Glutamatergic neuron (in vitro differentiated cells): ENCODE results near the gene MAST2. TPM values are rescaled to one million over a fixed set of nuclear protein-coding genes. Genes with fewer than 3 reads are reported as not detected.

Experiments
- DNase-seq: peaks from one replicate; pipeline ENCODE4 v3.0.0; 2022
- H3K27ac Mint-ChIP-seq: one replicate; pipeline ENCODE4 v1.8.0; 2020; ENCODE audit warnings: mild to moderate bottlenecking, mixed read lengths, inconsistent platforms; ENCODE audit not compliant: unreplicated experiment
- H3K27me3 Mint-ChIP-seq: one replicate; pipeline ENCODE4 v1.8.0; 2020; ENCODE audit warnings: mild to moderate bottlenecking, moderate library complexity, mixed read lengths, inconsistent platforms; ENCODE audit not compliant: unreplicated experiment
- H3K36me3 Mint-ChIP-seq: one replicate; pipeline ENCODE4 v1.8.0; 2020; ENCODE audit warnings: mild to moderate bottlenecking, mixed read lengths, inconsistent platforms; ENCODE audit not compliant: unreplicated experiment
- H3K4me1 Mint-ChIP-seq: one replicate; pipeline ENCODE4 v1.8.0; 2020; ENCODE audit warnings: mild to moderate bottlenecking, low read depth, mixed read lengths, inconsistent platforms; ENCODE audit not compliant: unreplicated experiment
- H3K4me3 Mint-ChIP-seq: one replicate; pipeline ENCODE4 v1.8.0; 2020; ENCODE audit warnings: mild to moderate bottlenecking, mixed read lengths, inconsistent platforms; ENCODE audit not compliant: unreplicated experiment
- H3K9me3 Mint-ChIP-seq: one replicate; pipeline ENCODE4 v1.8.0; 2020; ENCODE audit warnings: mild to moderate bottlenecking, moderate library complexity, mixed read lengths, inconsistent platforms; ENCODE audit not compliant: unreplicated experiment
- total RNA-seq: library from RNA; stranded (reverse); fragmentation: NEBNext Ultra II Directional; extraction: Animal tissue kit (Norgen Biotek cat#: 25700); gene quantifications from one replicate; pipeline ENCODE4 v1.2.1, GENCODE V29; 2021; ENCODE audit not compliant: unreplicated experiment
- TF ChIP-seq, protein P1 (sequence below): fragments of 200-600 bp; sonication (generic); IDR thresholded peaks from one replicate; pipeline ENCODE4 v1.5.0; 2021; ENCODE audit not compliant: partially characterized antibody, unreplicated experiment

The MAST2 gene
- total RNA-seq, 1 donor from 2014 or later = 95.1 TPM

DNA sequence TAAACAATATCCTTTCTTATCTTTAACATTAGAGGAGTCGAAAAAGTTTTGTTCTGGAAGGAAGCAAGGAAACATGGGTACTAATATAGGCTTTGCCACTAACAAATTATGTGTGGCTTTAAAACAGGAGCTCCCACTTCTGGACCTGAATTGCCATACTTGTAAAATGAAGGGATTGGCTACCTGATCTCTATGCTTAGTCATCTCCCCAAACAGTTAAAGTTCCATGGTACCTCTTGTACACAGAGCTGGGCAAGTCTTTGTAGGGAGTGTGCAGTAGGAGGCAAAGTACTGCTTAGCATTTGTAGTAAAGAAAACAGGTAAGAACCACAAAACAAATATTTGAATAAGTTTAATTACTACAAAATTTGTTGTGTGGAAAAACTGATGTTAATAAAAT lies 81.3 kb downstream of the MAST2 start:
- TF ChIP-seq, protein P1, sequence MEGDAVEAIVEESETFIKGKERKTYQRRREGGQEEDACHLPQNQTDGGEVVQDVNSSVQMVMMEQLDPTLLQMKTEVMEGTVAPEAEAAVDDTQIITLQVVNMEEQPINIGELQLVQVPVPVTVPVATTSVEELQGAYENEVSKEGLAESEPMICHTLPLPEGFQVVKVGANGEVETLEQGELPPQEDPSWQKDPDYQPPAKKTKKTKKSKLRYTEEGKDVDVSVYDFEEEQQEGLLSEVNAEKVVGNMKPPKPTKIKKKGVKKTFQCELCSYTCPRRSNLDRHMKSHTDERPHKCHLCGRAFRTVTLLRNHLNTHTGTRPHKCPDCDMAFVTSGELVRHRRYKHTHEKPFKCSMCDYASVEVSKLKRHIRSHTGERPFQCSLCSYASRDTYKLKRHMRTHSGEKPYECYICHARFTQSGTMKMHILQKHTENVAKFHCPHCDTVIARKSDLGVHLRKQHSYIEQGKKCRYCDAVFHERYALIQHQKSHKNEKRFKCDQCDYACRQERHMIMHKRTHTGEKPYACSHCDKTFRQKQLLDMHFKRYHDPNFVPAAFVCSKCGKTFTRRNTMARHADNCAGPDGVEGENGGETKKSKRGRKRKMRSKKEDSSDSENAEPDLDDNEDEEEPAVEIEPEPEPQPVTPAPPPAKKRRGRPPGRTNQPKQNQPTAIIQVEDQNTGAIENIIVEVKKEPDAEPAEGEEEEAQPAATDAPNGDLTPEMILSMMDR = no peak
- H3K27ac Mint-ChIP-seq = no peak overlapping the region
- peaks cover 2% of the 10 kb centered on the region for H3K9me3 Mint-ChIP-seq
- no peaks in the 10 kb centered on the region for H3K4me1 Mint-ChIP-seq
- DNase-seq = no peak
- peaks cover 2% of the 10 kb centered on the region for H3K27me3 Mint-ChIP-seq
- H3K4me3 Mint-ChIP-seq = no peak overlapping the region
- no peaks in the 10 kb centered on the region for H3K36me3 Mint-ChIP-seq

DNA sequence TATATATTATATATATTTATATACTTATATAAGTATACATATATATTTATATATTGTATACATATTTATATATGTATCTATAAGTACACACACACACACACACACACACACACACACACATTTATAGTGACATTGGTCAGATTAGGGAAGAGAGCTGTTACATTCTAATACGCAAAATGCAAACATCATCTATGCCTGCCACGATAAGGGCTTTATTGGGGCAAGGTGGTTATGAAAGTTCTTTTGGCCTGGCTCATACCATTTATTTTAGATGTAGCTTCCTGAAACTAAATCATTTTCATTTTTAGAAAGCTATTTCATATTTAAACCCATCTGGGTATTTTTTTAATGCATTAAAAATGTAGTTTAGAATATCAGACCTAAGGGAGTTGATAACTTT lies 82.8 kb downstream of the MAST2 start:
- Mint-ChIP-seq H3K9me3 (no peaks in the 10 kb centered on the region), H3K4me1 (no peaks in the 10 kb centered on the region), H3K27me3 (peaks cover 2% of the 10 kb centered on the region), H3K4me3 (no peak overlapping the region), H3K27ac (no peak overlapping the region), H3K36me3 (no peaks in the 10 kb centered on the region)
- no peak for DNase-seq
- TF ChIP-seq, protein P1 = no peak

DNA sequence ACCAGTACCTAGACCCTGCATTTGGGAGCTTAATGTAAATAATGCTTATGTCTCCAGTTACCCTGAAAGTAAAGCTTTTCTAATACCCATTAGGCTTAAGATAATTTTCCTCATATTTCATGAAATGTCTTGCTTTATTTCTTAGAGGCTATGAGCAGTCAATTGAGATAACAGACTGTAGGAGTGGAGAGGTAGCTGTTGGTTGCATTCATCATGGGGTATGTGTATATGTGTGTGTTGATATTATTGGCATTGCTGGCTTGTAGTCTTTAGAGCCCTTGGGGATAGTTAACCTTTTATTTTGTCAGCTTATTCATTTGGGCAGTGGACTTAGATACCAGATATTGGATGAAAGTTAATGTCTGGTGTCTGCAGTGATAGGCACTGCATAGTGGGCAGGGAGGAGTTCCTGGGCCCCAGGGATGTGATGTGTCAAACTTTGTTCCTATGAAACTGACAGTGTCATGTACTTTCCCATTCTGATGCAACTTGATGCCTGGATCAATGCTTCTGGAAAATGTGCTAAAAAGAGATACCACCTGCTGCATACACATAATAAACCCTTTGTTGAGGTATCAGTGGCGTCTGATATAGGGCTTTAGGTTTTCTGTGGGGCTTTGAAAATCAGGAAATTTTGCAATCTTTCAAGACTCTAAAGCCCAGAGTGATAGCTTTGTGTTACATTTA lies 83.9 kb downstream of the MAST2 start:
- no peak overlapping the region for H3K27ac Mint-ChIP-seq
- TF ChIP-seq, protein P1 = no peak
- H3K4me1 Mint-ChIP-seq = no peaks in the 10 kb centered on the region
- H3K36me3 Mint-ChIP-seq = no peaks in the 10 kb centered on the region
- DNase-seq = no peak
- H3K9me3 Mint-ChIP-seq = no peaks in the 10 kb centered on the region
- H3K4me3 Mint-ChIP-seq = no peak overlapping the region
- peaks cover 2% of the 10 kb centered on the region for H3K27me3 Mint-ChIP-seq

DNA sequence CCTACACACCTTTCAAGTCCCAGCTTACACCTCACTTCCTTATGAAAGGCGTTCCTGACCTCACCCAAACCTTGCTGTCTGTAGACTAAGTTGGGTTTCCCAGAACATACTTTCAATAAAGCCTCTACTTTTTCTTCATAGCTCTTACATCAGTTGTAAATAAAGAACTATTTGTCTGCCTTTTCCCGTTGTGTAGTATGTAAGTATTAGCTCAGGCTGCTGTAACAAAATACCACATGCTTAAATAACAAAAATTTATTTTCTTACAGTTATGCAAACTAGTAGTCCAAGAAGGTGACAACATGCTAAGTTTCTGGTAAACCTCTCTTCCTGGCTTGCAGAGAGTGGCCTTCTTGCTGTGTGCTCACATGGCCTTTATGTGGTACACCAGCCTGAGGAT lies 86.7 kb downstream of the MAST2 start:
- H3K9me3 Mint-ChIP-seq = no peaks in the 10 kb centered on the region
- no peak overlapping the region for H3K4me3 Mint-ChIP-seq
- no peaks in the 10 kb centered on the region for H3K36me3 Mint-ChIP-seq
- TF ChIP-seq, protein P1 = no peak
- peaks cover 2% of the 10 kb centered on the region for H3K27me3 Mint-ChIP-seq
- no peak overlapping the region for H3K27ac Mint-ChIP-seq
- no peak for DNase-seq
- no peaks in the 10 kb centered on the region for H3K4me1 Mint-ChIP-seq

DNA sequence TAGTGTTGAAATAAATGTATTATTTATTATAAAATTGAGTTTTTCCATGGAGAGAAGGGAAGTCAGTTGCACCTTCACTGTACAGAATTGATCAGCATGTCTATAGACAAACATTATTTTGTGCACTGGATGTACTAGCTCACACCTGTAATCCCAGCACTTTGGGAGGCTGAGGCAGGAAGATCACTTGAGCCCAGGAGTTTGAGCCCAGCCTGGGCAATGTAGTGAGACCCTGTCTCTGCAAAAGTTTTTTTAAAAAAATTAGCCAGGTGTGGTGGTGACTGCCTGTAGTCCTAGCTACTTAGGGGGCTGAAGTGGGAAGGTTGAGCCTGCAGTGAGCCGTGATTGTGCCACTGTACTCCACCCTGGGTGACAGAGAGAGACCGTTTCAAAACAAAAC lies 87.7 kb downstream of the MAST2 start:
- H3K9me3 Mint-ChIP-seq = no peaks in the 10 kb centered on the region
- no peak overlapping the region for H3K27ac Mint-ChIP-seq
- H3K36me3 Mint-ChIP-seq = no peaks in the 10 kb centered on the region
- no peak overlapping the region for H3K4me3 Mint-ChIP-seq
- DNase-seq = no peak
- no peaks in the 10 kb centered on the region for H3K4me1 Mint-ChIP-seq
- TF ChIP-seq, protein P1 = no peak
- peaks cover 2% of the 10 kb centered on the region for H3K27me3 Mint-ChIP-seq
